BLaER1 (cell line): ENCODE measurements around the gene FBXL20.
"Not testable (repeated sequence)": the region's sequence is repeated elsewhere in the genome, so short reads cannot be mapped to it uniquely, and the experiment has no call there.

ENCODE experiments used
- H3K27ac ChIP-seq: shearing (Covaris generic); formaldehyde crosslinking; 2 replicates; pipeline ENCODE4 v1.8.1; 2022
- H3K27me3 ChIP-seq: shearing (Covaris generic); formaldehyde crosslinking; 2 replicates; pipeline ENCODE4 v1.8.1; 2022
- H3K36me3 ChIP-seq: shearing (Covaris generic); formaldehyde crosslinking; 2 replicates; pipeline ENCODE4 v1.8.1; 2022
- H3K4me1 ChIP-seq: shearing (Covaris generic); formaldehyde crosslinking; 2 replicates; pipeline ENCODE4 v1.8.1; 2022
- H3K4me2 ChIP-seq: shearing (Covaris generic); formaldehyde crosslinking; 2 replicates; pipeline ENCODE4 v1.8.1; 2022
- H3K4me3 ChIP-seq: shearing (Covaris generic); formaldehyde crosslinking; 2 replicates; pipeline ENCODE4 v1.8.1; 2022
- H3K9ac ChIP-seq: shearing (Covaris generic); formaldehyde crosslinking; 2 replicates; pipeline ENCODE4 v1.8.1; 2022
- H3K9me3 ChIP-seq: shearing (Covaris generic); formaldehyde crosslinking; 2 replicates; pipeline ENCODE4 v1.8.1; 2022
- H4K20me1 ChIP-seq: shearing (Covaris generic); formaldehyde crosslinking; 2 replicates; pipeline ENCODE4 v1.8.1; 2022
- Cebpa-rat ChIP-seq: shearing (Covaris generic); IDR thresholded peaks from 2 replicates; pipeline ENCODE4 v1.8.1; 2022

FBXL20 gene

DNA sequence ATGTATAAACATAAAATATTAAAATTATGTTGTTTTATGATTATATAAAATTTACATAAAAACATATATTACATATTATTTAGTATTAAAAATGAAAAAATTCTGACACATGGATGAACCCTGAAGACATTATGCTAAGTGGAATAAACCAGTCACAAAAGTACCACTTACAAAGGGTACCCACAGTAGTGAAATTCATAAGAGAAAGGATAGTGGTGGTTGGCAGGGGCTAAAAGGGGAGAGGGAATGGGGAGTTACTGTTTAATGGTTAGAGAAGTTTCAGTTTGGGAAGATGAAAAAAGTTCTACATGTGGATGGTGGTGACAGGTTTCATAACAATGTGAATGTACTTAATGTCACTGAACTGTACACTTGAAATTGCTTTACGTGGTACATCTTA lies 41.4 kb downstream of the FBXL20 start:
- Histone ChIP-seq H3K4me1 (no peaks in the 10 kb centered on the region), H3K36me3 (no peaks in the 10 kb centered on the region), H4K20me1 (peaks cover 85% of the 10 kb centered on the region), H3K27me3 (no peaks in the 10 kb centered on the region), H3K27ac (no peak overlapping the region), H3K9me3 (no peaks in the 10 kb centered on the region), H3K4me2 (no peak overlapping the region), H3K4me3 (no peak overlapping the region), H3K9ac (no peak overlapping the region)
- TF ChIP-seq Cebpa-rat: no peak

DNA sequence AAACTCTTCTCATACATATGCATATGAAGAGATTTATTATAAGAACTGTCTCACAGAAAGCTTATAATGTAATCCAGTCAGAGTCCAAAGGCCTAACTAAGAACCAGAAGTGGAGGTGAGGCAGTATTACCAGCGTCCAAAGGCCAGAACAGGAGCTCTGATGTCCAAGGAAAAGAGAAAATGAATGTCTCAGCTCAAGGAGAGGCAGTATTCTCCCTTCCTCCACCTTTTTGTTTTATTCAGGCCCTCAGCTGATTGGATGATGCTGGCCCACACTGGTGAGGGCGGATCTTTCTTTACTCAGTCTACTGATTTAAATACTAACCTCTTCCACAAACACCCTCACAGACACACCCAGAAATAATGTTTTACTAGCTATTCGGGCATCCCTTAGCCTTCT lies 43.4 kb downstream of the FBXL20 start:
- Histone ChIP-seq H3K9ac (no peak overlapping the region), H3K27me3 (no peaks in the 10 kb centered on the region), H3K36me3 (no peaks in the 10 kb centered on the region), H3K4me1 (no peaks in the 10 kb centered on the region), H3K4me3 (no peak overlapping the region), H4K20me1 (peaks cover 85% of the 10 kb centered on the region), H3K4me2 (no peak overlapping the region), H3K9me3 (no peaks in the 10 kb centered on the region), H3K27ac (no peak overlapping the region)
- TF ChIP-seq Cebpa-rat: no peak

DNA sequence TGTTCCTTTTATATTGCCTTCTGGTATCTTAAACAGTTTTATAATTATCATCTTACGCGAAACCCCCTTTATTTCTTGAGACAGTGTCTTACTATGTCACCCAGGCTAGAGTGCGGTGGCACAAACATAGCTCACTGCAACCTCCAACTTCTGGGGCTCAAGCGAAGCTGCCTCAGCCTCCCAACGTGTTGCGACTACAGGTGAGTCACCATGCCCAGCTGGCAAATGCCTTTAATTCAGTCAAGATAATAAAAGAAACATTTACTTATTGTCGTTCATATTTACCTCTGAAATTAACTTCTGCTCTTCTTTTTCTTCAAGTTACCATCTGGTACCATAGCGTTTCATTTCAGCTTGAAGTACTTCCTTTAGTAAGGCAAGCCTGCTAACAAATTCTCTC lies 43.9 kb downstream of the FBXL20 start:
- H3K27ac ChIP-seq: no peak overlapping the region
- TF ChIP-seq Cebpa-rat: no peak
- no peaks in the 10 kb centered on the region for H3K27me3 ChIP-seq
- H3K4me1 ChIP-seq: no peaks in the 10 kb centered on the region
- no peaks in the 10 kb centered on the region for H3K36me3 ChIP-seq
- H3K9me3 ChIP-seq: no peaks in the 10 kb centered on the region
- H3K9ac ChIP-seq: no peak overlapping the region
- H3K4me3 ChIP-seq: no peak overlapping the region
- H3K4me2 ChIP-seq: no peak overlapping the region
- peaks cover 85% of the 10 kb centered on the region for H4K20me1 ChIP-seq

DNA sequence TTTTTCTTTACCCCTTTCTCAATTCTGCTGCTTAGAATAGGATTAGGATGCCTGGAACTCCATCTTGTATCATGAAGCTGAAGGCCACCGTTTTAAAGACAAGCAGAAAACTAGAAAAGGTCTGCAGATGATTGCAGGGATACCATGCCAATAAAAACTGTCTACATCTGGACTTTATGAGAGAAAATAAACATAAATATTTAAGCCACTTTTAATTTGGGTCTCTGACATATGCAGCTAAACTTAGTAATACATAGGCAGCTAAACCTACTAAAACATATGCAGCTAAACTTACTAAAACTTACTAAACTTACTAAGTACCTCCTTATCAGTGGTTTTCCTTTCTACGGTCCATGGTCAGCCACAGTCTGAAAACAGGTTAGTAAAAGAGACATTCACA lies 48.4 kb downstream of the FBXL20 start:
- Histone ChIP-seq H3K9me3 (peaks cover 5% of the 10 kb centered on the region; the same call in 1 of the 2 replicates), H3K27me3 (no peaks in the 10 kb centered on the region), H3K9ac (no peak overlapping the region), H3K36me3 (peaks cover 5% of the 10 kb centered on the region; the same call in 1 of the 2 replicates), H3K4me2 (no peak overlapping the region), H3K27ac (no peak overlapping the region), H4K20me1 (peaks cover 64% of the 10 kb centered on the region), H3K4me1 (no peaks in the 10 kb centered on the region), H3K4me3 (no peak overlapping the region)
- no peak for TF ChIP-seq Cebpa-rat

DNA sequence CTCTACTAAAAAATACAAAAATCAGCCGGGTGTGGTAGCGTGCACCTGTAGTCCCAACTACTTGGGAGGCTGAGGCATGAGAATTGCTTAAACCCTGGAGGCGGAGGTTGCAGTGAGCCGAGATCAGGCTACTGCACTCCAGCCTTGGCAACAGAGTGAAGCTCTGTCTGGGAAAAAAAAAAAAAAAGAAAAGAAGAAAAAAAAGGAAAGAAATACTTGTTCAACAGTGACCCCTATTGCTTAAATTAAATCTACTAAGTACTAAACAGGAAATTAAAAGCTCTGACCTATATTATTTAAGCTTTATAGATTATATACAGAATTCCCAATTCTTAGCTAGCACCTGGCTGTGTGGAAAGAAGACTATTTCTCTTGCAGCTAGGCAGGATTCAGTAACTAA lies 48.9 kb downstream of the FBXL20 start:
- Histone ChIP-seq H3K27me3 (no peaks in the 10 kb centered on the region), H4K20me1 (peaks cover 59% of the 10 kb centered on the region), H3K9ac (no peak overlapping the region), H3K27ac (no peak overlapping the region), H3K4me1 (no peaks in the 10 kb centered on the region), H3K4me3 (no peak overlapping the region), H3K36me3 (peaks cover 5% of the 10 kb centered on the region; the same call in 1 of the 2 replicates), H3K4me2 (no peak overlapping the region), H3K9me3 (peaks cover 5% of the 10 kb centered on the region; the same call in 1 of the 2 replicates)
- TF ChIP-seq Cebpa-rat: no peak

DNA sequence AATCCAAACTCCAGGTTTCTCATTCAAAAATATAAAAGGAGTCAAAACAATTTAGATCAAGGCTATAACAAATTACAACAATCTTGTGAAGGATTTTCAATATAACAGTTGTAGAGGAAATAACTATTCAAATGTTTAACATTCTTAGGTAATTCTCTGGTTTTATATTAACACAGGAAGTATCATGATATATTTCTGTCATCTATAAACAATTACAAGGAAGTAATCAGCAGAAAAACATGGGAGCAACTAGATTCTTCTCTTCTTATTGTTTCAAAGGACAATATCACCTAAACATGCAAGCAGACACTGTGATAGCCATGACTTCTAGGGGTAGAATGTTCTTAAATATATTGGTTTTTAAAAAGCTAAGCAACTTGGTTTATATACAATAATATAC lies 49.9 kb downstream of the FBXL20 start:
- peaks cover 5% of the 10 kb centered on the region; the same call in 1 of the 2 replicates for H3K36me3 ChIP-seq
- no peaks in the 10 kb centered on the region for H3K27me3 ChIP-seq
- H3K4me3 ChIP-seq: no peak overlapping the region
- peaks cover 5% of the 10 kb centered on the region; the same call in 1 of the 2 replicates for H3K9me3 ChIP-seq
- H3K9ac ChIP-seq: no peak overlapping the region
- no peak overlapping the region for H3K27ac ChIP-seq
- no peaks in the 10 kb centered on the region for H3K4me1 ChIP-seq
- no peak for TF ChIP-seq Cebpa-rat
- H3K4me2 ChIP-seq: no peak overlapping the region
- H4K20me1 ChIP-seq: peaks cover 54% of the 10 kb centered on the region

DNA sequence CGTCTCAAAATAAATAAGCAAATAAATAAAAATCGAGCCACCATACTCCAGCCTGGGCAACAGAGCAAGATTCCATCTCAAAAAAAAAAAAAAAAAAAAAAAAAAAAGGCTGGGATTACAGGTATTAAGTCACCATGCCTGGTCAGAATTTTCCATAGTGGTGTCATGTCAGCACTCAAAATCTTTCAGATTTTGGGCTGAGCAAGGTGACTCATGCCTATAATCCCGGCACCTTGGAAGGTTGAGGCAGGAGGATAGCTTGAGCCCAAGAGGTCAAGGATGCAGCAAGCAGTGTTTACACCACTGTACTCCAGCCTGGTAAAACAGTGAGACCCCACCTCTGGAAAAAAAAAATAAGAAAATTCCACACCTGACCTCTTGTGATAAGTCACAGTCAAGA lies 52.2 kb downstream of the FBXL20 start:
- no peak for TF ChIP-seq Cebpa-rat
- Histone ChIP-seq H3K27me3 (no peaks in the 10 kb centered on the region), H3K4me1 (no peaks in the 10 kb centered on the region), H3K36me3 (peaks cover 5% of the 10 kb centered on the region; the same call in 1 of the 2 replicates), H3K9ac (no peak overlapping the region), H4K20me1 (peaks cover 46% of the 10 kb centered on the region), H3K9me3 (peaks cover 5% of the 10 kb centered on the region; the same call in 1 of the 2 replicates), H3K4me2 (no peak overlapping the region), H3K4me3 (no peak overlapping the region), H3K27ac (no peak overlapping the region)

DNA sequence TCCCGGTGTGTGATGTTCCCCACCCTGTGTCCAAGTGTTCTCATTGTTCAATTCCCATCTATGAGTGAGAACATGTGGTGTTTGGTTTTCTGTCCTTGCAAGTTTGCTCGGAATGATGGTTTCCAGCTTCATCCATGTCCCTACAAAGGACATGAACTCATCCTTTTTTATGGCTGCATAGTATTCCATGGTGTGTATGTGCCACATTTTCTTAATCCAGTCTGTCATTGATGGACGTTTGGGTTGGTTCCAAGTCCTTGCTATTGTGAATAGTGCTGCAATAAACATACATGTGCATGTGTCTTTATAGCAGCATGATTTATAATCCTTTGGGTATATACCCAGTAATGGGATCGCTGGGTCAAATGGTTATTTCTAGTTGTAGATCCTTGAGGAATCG lies 54.6 kb downstream of the FBXL20 start:
- H3K9ac ChIP-seq: not testable (repeated sequence)

DNA sequence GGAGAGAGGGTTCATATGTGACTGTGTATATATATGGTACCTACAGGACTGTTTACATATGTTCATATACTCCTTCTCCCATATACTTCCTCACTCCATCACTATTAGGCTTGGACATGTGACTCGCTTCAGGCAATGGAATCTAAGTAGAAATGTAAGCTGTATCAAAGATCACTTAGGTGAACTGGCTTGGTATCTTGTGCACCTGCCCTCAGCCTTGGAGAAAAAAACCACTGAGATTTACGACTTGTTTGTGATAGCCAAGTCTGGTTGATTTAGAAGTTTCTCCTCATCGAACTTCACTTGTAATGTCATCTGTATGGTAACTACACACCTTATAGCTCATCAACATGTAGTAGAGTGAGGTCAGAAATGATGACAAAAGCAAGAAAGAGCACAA lies 59.9 kb downstream of the FBXL20 start:
- Histone ChIP-seq H3K4me2 (no peak overlapping the region), H3K27ac (no peak overlapping the region)
- no peak for TF ChIP-seq Cebpa-rat

More for the DNA sequence above, 54.6 kb downstream of the FBXL20 start:
- H3K4me2 ChIP-seq, H3K4me1 ChIP-seq, H3K4me3 ChIP-seq, H3K9me3 ChIP-seq, H3K27me3 ChIP-seq, H3K27ac ChIP-seq: not testable (repeated sequence)
- Histone ChIP-seq H3K36me3 (peaks cover 14% of the 10 kb centered on the region; the same call in 1 of the 2 replicates), H4K20me1 (peaks cover 34% of the 10 kb centered on the region; the same call in 1 of the 2 replicates)

DNA sequence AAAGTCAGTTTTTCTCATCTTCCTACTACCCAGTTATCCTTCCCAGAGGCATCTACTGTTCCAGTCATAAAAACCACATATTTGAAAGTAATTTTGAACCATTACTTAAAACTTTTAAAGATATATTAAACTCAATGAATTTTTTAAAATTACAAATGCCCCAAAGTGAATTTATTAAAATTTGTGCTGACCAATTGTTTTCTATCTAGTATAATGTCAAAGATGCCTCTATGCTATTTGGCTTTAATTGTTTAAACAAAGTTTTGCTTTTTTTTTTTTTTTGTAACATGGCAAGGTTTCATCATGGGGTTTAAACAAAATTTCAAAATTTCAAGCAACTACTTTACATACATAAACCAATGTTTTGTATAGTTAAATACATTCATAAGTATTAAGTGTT lies 60.7 kb downstream of the FBXL20 start:
- Histone ChIP-seq H3K27ac (no peak overlapping the region), H3K9me3 (peaks cover 5% of the 10 kb centered on the region), H3K4me2 (no peak overlapping the region), H3K9ac (no peak overlapping the region), H3K4me1 (peaks cover 6% of the 10 kb centered on the region; the same call in 1 of the 2 replicates), H3K27me3 (no peaks in the 10 kb centered on the region), H3K36me3 (peaks cover 38% of the 10 kb centered on the region; the same call in 1 of the 2 replicates), H3K4me3 (no peak overlapping the region), H4K20me1 (peaks cover 14% of the 10 kb centered on the region; the same call in 1 of the 2 replicates)
- no peak for TF ChIP-seq Cebpa-rat

More for the DNA sequence above, 59.9 kb downstream of the FBXL20 start:
- H3K4me1 ChIP-seq: peaks cover 6% of the 10 kb centered on the region; the same call in 1 of the 2 replicates
- H3K27me3 ChIP-seq: no peaks in the 10 kb centered on the region
- no peak overlapping the region for H3K9ac ChIP-seq
- H3K36me3 ChIP-seq: peaks cover 38% of the 10 kb centered on the region; the same call in 1 of the 2 replicates
- H3K9me3 ChIP-seq: peaks cover 5% of the 10 kb centered on the region
- no peak overlapping the region for H3K4me3 ChIP-seq
- H4K20me1 ChIP-seq: peaks cover 16% of the 10 kb centered on the region; the same call in 1 of the 2 replicates

DNA sequence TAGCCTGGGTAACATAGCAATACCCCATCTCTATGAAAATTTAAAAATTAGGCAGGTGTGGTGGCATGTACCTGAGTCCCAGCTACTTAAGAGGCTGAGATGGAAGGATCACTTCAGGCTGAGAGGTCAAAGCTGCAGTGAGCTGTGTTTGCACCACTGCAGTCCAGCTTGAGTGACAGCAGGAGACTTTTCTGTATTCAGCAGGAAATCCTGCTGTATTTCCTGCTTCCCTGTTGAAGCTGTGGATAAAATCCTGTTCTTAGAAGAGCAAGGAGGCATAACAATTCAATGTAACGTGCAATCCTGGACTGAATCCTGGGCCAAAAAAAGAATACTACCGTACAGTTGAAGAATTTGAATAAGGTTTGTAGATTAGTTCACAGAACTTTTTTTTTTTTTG lies 62.2 kb downstream of the FBXL20 start:
- Histone ChIP-seq H3K4me3 (no peak overlapping the region), H3K27me3 (no peaks in the 10 kb centered on the region), H3K4me1 (peaks cover 6% of the 10 kb centered on the region; the same call in 1 of the 2 replicates), H4K20me1 (peaks cover 10% of the 10 kb centered on the region; the same call in 1 of the 2 replicates), H3K27ac (no peak overlapping the region), H3K9me3 (peaks cover 5% of the 10 kb centered on the region), H3K36me3 (peaks cover 38% of the 10 kb centered on the region; the same call in 1 of the 2 replicates), H3K9ac (no peak overlapping the region), H3K4me2 (no peak overlapping the region)
- TF ChIP-seq Cebpa-rat: no peak

DNA sequence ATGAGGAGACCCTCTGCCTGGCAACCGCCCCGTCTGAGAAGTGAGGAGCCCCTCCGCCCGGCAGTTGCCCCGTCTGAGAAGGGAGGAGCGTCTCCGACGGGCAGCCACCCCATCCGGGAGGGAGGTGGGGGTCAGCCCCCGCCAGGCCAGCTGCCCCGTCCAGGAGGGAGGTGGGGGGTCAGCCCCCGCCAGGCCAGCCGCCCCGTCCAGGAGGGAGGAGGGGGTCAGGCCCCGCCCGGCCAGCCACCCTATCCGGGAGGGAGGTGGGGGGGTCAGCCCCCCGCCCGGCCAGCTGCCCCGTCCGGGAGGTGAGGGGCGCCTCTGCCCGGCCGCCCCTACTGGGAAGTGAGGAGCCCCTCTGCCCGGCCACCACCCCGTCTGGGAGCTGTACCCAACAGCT lies 63.8 kb downstream of the FBXL20 start:
- not testable (repeated sequence) for H3K4me2 ChIP-seq, H3K27ac ChIP-seq, H3K4me1 ChIP-seq, H3K9ac ChIP-seq, H4K20me1 ChIP-seq, H3K27me3 ChIP-seq, H3K4me3 ChIP-seq
- Histone ChIP-seq H3K36me3 (peaks cover 46% of the 10 kb centered on the region; the same call in 1 of the 2 replicates), H3K9me3 (peaks cover 12% of the 10 kb centered on the region)
